Thymus (tissue), 11 donors: Measurements from ENCODE around the gene AEN. TPM values are rescaled to one million over a fixed set of nuclear protein-coding genes. Genes with fewer than 3 reads are reported as not detected.
"Not testable (repeated sequence)": the region's sequence is repeated elsewhere in the genome, so short reads cannot be mapped to it uniquely, and the experiment has no call there.

ENCODE experiments used
- DNase-seq, 9 donors: peaks; one replicate each; pipeline ENCODE4 v3.0.0-alpha.2; 2013; ENCODE audit warnings: low spot score in 9 of 9, low read depth in 6 of 9, missing footprints in 1 of 9
- H3K27ac ChIP-seq, 2 donors: one replicate each; pipeline ENCODE4 v1.5.1; 2013; ENCODE audit warnings: control low read depth in 1 of 2, low read depth in 1 of 2, low read length in 1 of 2, mild to moderate bottlenecking in 1 of 2, moderate library complexity in 1 of 2
- H3K27me3 ChIP-seq, 2 donors: one replicate each; pipeline ENCODE4 v1.5.1; 2013; ENCODE audit warnings: low read length in 1 of 2; ENCODE audit not compliant: control insufficient read depth in 2 of 2, insufficient read depth in 1 of 2
- H3K36me3 ChIP-seq, 2 donors: one replicate each; pipeline ENCODE4 v1.5.1; 2013; ENCODE audit warnings: low read length in 1 of 2, mild to moderate bottlenecking in 1 of 2, moderate library complexity in 1 of 2; ENCODE audit not compliant: control insufficient read depth in 2 of 2, insufficient read depth in 2 of 2
- H3K4me1 ChIP-seq, 2 donors: one replicate each; pipeline ENCODE4 v1.5.1; 2013; ENCODE audit warnings: low read length in 2 of 2; ENCODE audit not compliant: control insufficient read depth in 2 of 2, insufficient read depth in 2 of 2
- H3K4me3 ChIP-seq, 2 donors: one replicate each; pipeline ENCODE4 v1.5.1; 2013; ENCODE audit warnings: low read length in 2 of 2, control low read depth in 1 of 2, mild to moderate bottlenecking in 1 of 2
- H3K9me3 ChIP-seq, 2 donors: one replicate each; pipeline ENCODE4 v1.5.1; 2013; ENCODE audit warnings: low read length in 1 of 2, mild to moderate bottlenecking in 1 of 2; ENCODE audit not compliant: control insufficient read depth in 2 of 2, insufficient read depth in 1 of 2
- WGBS: extraction: QIAGEN DNeasy Blood & Tissue Kit; methylation state at CpG from one replicate; pipeline ENCODE4 v1.1.7; 2013; 5-methylcytosine and 5-hydroxymethylcytosine counted together
- polyA plus RNA-seq: library from polyadenylated mRNA; stranded (reverse); fragments of 200-250 nt; gene quantifications from one replicate; pipeline ENCODE4 v1.2.3, GENCODE V29; 2013
- total RNA-seq: library from RNA; stranded (reverse); fragments of 120-200 nt; gene quantifications from one replicate; pipeline ENCODE4 v1.2.4, GENCODE V29; 2013
- donor health status: healthy.

Gene AEN
- total and polyA plus RNA-seq, 2 donors = 13.8 to 14.1 TPM

GRCh38 chr15:88627463-88627862, 6.3 kb downstream of the AEN start:
- DNase-seq = peak; percentile 82 to 98 (median 93)
- H3K4me3 ChIP-seq = peak overlapping the region in 1 of 2 donors; percentile 40
- H3K27me3 ChIP-seq = no peaks in the 10 kb centered on the region
- 35% methylated on average over 1 of the region's 1 CpG for WGBS
- peaks cover 78 to 91% of the 10 kb centered on the region in 2 donors for H3K4me1 ChIP-seq
- H3K27ac ChIP-seq = peak overlapping the region; percentile 92 to 96
- H3K36me3 ChIP-seq = peaks cover 39 to 47% of the 10 kb centered on the region in 2 donors
- peaks cover 0 to 6% of the 10 kb centered on the region in 2 donors for H3K9me3 ChIP-seq

GRCh38 chr15:88628018-88628654, 7.0 kb downstream of the AEN start:
- Histone ChIP-seq H3K4me3 (peak overlapping the region in 1 of 2 donors; percentile 40), H3K9me3 (peaks cover 0 to 6% of the 10 kb centered on the region in 2 donors), H3K36me3 (peaks cover 39 to 50% of the 10 kb centered on the region in 2 donors), H3K4me1 (peaks cover 73 to 93% of the 10 kb centered on the region in 2 donors), H3K27me3 (no peaks in the 10 kb centered on the region), H3K27ac (peak overlapping the region; percentile 92 to 96)
- no peak for DNase-seq
- WGBS = 97% methylated on average over 5 of the region's 5 CpGs

GRCh38 chr15:88629071-88629470, 7.9 kb downstream of the AEN start:
- H3K27me3 ChIP-seq = no peaks in the 10 kb centered on the region
- peaks cover 39 to 48% of the 10 kb centered on the region in 2 donors for H3K36me3 ChIP-seq
- H3K4me1 ChIP-seq = peaks cover 78 to 91% of the 10 kb centered on the region in 2 donors
- 96% methylated on average over 16 of the region's 16 CpGs for WGBS
- H3K9me3 ChIP-seq = peaks cover 0 to 6% of the 10 kb centered on the region in 2 donors
- no peak overlapping the region for H3K27ac ChIP-seq
- H3K4me3 ChIP-seq = no peak overlapping the region
- DNase-seq = no peak

- no peak for DNase-seq
- Histone ChIP-seq H3K27me3 (no peaks in the 10 kb centered on the region), H3K9me3 (peaks cover 0 to 6% of the 10 kb centered on the region in 2 donors), H3K4me1 (peaks cover 77 to 88% of the 10 kb centered on the region in 2 donors), H3K4me3 (no peak overlapping the region), H3K36me3 (peaks cover 39 to 48% of the 10 kb centered on the region in 2 donors), H3K27ac (peak overlapping the region in 1 of 2 donors; percentile 68)
- 82% methylated on average over 9 of the region's 9 CpGs for WGBS
Measured at GRCh38 chr15:88630141-88630721, 9.1 kb downstream of the AEN start.

GRCh38 chr15:88630798-88631463, 9.8 kb downstream of the AEN start:
- Histone ChIP-seq H3K4me1 (peaks cover 71 to 86% of the 10 kb centered on the region in 2 donors), H3K9me3 (peaks cover 0 to 6% of the 10 kb centered on the region in 2 donors), H3K27me3 (no peaks in the 10 kb centered on the region), H3K4me3 (no peak overlapping the region), H3K36me3 (peaks cover 39 to 48% of the 10 kb centered on the region in 2 donors), H3K27ac (peak overlapping the region; percentile 40 to 68)
- no peak for DNase-seq
- WGBS = 96% methylated on average over 7 of the region's 7 CpGs

- no peaks in the 10 kb centered on the region for H3K27me3 ChIP-seq
- 98% methylated on average over 12 of the region's 12 CpGs for WGBS
- peaks cover 67 to 86% of the 10 kb centered on the region in 2 donors for H3K4me1 ChIP-seq
- H3K27ac ChIP-seq = peak overlapping the region in 1 of 2 donors; percentile 53
- H3K4me3 ChIP-seq = no peak overlapping the region
- H3K9me3 ChIP-seq = peaks cover 0 to 3% of the 10 kb centered on the region in 2 donors
- H3K36me3 ChIP-seq = peaks cover 34 to 45% of the 10 kb centered on the region in 2 donors
- no peak for DNase-seq
Measured at GRCh38 chr15:88631464-88632028, 10.4 kb downstream of the AEN start.

- not testable (repeated sequence) for H3K9me3 ChIP-seq, H3K4me3 ChIP-seq, DNase-seq, H3K27me3 ChIP-seq
- peaks cover 33 to 42% of the 10 kb centered on the region in 2 donors for H3K36me3 ChIP-seq
- peaks cover 62 to 87% of the 10 kb centered on the region in 2 donors for H3K4me1 ChIP-seq
- 87% methylated on average over 7 of the region's 7 CpGs for WGBS
- H3K27ac ChIP-seq = peak overlapping the region; percentile 59 to 74
Measured at GRCh38 chr15:88632797-88633196, 11.7 kb downstream of the AEN start.

- no peak overlapping the region for H3K4me3 ChIP-seq
- no peak for DNase-seq
- H3K9me3 ChIP-seq = peaks cover 1 to 3% of the 10 kb centered on the region in 2 donors
- H3K27ac ChIP-seq = peak overlapping the region; percentile 99 to 100
- peaks cover 27 to 28% of the 10 kb centered on the region in 2 donors for H3K36me3 ChIP-seq
- no peaks in the 10 kb centered on the region for H3K27me3 ChIP-seq
- WGBS = 97% methylated on average over 2 of the region's 2 CpGs
- peaks cover 54 to 85% of the 10 kb centered on the region in 2 donors for H3K4me1 ChIP-seq
Measured at GRCh38 chr15:88634449-88634848, 13.3 kb downstream of the AEN start.
